ENCODE measurements around the gene PITPNC1.
"Not testable (repeated sequence)": the region's sequence is repeated elsewhere in the genome, so short reads cannot be mapped to it uniquely, and the experiment has no call there.

PITPNC1 gene

GRCh38 chr17:67392111-67392510 is 15.0 kb downstream of the PITPNC1 start:
- in situ Hi-C loops (cut with MboI; ENCODE audit: low sequenced_read_pairs) = no loop called here

- in situ Hi-C loops (cut with MboI; ENCODE audit: low sequenced_read_pairs) = no loop called here
Measured at GRCh38 chr17:67393809-67394397, 16.8 kb downstream of the PITPNC1 start.

- in situ Hi-C loops (cut with MboI; ENCODE audit: low sequenced_read_pairs) = no loop called here
Measured at GRCh38 chr17:67399676-67400075, 22.6 kb downstream of the PITPNC1 start.

DNA sequence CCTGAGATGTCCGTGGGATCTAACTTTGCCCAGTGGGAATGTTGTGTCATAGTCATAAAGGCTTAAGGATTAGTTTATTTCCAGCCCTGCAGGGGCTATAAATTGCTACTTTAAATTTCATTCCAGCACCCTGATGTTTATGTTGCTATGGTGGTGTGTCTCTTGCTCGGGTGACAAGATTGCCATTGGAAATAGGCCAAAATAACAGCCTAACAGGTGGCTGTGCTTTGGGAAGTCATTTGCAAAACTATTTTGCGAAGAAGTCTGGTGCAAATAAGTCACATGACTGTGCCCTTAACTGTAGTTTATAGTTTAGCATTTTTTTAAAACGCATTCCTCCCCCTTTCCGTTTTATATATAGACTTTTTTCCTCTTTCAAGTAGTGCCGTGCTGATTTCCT is 23.1 kb downstream of the PITPNC1 start:
- in situ Hi-C loops (cut with MboI; ENCODE audit: low sequenced_read_pairs) = no loop called here

- in situ Hi-C loops (cut with MboI; ENCODE audit: low sequenced_read_pairs) = no loop called here
Measured at GRCh38 chr17:67401106-67401505, 24.0 kb downstream of the PITPNC1 start.

DNA sequence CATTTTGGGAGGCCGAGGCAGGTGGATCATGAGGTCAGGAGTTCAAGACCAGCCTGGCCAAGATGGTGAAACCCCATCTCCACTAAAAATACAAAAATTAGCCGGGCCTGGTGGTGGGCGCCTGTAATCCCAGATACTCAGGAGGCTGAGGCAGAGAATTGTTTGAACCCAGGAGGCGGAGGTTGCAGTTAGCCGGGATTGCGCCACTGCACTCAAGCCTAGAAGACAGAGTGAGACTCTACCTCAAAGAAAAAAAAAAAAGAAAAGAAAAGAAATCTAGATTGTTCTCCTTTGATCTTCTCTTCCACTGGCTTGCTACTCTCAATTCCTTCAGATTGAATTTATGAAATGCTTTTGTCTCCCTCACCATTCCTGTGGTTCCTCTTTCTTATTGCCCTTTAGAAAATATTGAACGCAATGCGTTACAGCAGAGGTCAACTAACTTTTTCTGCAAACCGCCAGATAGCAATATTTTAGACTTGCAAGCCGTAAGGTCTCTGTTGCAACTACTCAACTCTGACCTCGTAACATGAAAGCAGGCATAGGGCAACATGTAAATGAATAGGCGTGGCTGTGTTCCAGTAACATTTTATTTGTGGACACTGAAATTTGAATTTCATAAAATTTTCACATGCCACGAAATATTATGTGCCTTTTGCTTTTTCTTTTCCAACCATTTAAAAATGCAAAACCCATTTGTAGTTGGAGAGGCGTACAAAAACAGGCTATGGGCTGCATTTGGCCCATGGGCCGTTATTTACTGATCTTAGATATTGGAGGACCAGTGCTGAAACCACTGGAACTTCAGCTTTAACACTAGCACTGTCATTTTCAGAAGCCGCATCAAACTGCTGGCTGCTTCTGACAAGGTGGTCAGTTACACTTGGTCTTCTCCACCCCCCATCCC is 24.8 kb downstream of the PITPNC1 start:
- in situ Hi-C loops (cut with MboI; ENCODE audit: low sequenced_read_pairs) = no loop called here

DNA sequence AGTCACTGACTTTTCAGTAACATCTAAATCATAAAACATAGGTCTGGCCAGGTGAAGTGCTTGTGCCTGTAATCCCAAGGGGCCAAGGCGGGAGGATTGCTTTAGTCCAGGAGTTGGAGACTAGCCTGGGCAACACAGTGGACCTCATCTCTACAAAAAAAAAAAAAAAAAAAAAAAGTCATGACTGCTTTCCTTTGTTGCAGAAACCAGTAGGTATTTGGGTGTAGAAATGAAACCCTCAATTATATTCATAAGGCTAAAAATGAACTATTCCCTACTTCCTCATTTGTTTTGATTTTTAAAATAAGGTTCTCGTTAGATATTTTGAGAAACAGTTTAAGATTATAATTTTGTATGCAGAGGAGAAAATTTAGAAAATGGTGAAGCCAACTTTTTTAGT is 26.0 kb downstream of the PITPNC1 start:
- in situ Hi-C loops (cut with MboI; ENCODE audit: low sequenced_read_pairs) = no loop called here

DNA sequence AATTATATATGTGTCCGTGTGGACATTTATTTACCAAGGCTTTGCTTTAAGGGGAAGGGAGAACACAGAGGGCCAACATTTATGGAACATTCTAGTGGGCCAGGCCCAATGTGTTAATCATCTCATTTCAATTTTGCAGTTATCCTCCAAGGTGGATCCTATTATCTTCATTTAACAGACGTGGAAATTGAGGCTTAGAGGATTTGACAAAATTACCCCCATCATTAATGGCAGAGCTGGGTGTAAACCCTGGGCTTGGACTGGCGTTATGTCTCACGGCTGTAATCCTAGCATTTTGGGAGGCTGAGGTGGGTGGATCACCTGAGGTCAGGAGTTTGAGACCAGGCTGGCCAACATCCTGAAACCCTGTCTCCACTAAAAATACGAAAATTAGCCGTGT is 26.4 kb downstream of the PITPNC1 start:
- in situ Hi-C loops (cut with MboI; ENCODE audit: low sequenced_read_pairs) = no loop called here

DNA sequence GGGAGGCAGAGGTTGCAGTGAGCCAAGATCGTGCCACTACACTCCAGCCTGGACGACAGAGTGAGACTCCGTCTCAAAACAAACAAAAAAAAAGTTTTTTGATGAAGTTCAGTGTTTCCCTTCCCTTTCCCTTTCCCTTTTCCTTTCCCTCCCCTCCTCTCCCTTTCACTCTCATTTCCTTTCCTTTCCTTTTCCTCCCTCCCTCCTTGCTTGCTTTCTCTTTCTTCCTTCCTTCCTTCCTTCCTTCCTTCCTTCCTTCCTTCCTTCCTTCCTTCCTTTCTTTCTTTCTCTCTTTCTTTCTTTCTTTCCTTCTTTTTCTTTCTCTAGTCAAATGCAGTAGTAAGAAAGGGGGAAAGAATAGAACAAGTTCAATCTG is 31.4 kb downstream of the PITPNC1 start:
- in situ Hi-C loops (cut with MboI; ENCODE audit: low sequenced_read_pairs) = not testable (repeated sequence)

DNA sequence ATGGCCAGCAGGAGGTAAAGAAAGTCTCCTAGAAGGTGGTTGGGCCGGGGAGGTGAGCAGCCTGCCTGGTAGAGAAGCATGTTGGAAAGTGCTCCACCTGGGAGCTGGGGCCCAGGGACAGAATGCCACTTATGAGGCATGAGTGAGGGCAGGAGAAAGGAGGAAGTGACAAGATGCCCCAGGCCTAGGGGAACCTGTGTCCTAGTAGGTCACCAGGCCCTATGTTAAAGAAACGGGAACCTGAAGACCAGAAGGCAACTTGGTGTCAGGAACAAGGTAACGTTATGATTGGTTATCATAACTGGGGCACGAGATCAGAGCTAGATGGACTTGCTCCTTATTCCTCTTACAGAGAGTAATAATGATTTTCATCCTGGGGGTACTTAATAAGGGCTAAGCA is 34.3 kb downstream of the PITPNC1 start:
- in situ Hi-C loops (cut with MboI; ENCODE audit: low sequenced_read_pairs) = no loop called here

- in situ Hi-C loops (cut with MboI; ENCODE audit: low sequenced_read_pairs) = no loop called here
Measured at GRCh38 chr17:67412032-67412431, 35.0 kb downstream of the PITPNC1 start.

GRCh38 chr17:67412941-67413340 is 35.9 kb downstream of the PITPNC1 start:
- in situ Hi-C loops (cut with MboI; ENCODE audit: low sequenced_read_pairs) = no loop called here

DNA sequence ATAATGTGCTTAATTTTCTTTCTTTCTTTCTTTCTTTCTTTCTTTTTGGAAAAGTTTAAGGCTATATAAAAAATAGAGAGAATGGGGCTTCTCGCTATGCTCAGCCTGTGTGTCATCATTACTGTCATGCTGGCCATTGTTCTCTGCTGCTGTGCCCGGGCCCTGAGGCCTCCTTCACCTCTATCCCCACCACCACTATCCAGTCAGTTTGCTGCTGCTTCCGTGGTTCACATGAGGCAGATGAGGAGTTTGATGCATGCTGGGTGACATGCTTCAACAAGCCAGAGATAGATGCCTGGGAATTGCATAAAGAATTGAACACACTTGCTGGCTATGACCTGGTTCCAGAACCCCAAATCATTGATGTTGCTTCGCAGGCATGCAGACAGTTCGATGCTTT is 36.3 kb downstream of the PITPNC1 start:
- in situ Hi-C loops (cut with MboI; ENCODE audit: low sequenced_read_pairs) = no loop called here

- in situ Hi-C loops (cut with MboI; ENCODE audit: low sequenced_read_pairs) = no loop called here
Measured at GRCh38 chr17:67414130-67414529, 37.0 kb downstream of the PITPNC1 start.

DNA sequence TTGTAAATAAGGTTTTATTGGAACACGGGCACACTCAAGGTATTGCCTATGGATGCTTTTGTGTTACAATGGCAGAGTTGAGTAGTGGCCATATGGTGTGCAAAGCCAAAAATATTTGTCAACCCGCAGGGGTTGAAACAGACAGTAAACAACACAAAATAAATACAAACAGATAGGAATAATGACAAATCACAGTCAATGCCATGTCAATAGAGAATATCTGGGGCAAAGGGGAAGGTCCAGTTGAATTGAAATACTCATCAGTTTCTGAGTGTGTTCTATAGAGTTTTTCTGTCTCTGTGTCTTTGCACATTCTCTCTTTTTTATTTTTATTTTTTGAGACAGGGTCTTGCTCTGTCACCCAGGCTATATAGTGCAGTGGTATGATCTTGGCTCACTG is 37.5 kb downstream of the PITPNC1 start:
- in situ Hi-C loops (cut with MboI; ENCODE audit: low sequenced_read_pairs) = no loop called here

DNA sequence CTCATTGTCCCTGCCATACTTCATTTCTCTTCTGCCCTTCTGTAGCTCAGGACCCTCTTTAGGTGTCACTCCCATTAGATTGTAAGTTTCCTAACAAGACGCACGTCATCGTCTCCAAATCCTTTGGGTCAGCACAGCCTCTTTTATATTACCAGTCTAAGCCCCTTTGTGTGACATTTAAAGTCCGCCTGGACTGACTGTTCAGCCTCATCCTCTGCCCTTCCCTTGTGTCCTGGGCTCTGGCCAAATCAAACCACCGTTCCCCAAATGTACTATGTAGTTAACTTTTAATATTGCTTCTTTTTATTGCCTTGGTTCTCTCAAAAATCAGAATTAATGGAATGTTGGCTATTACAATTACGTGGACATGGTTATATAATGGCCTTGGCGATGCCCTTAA is 38.2 kb downstream of the PITPNC1 start:
- in situ Hi-C loops (cut with MboI; ENCODE audit: low sequenced_read_pairs) = no loop called here

GRCh38 chr17:67417507-67417906 is 40.4 kb downstream of the PITPNC1 start:
- in situ Hi-C loops (cut with MboI; ENCODE audit: low sequenced_read_pairs) = no loop called here

GRCh38 chr17:67420994-67421393 is 43.9 kb downstream of the PITPNC1 start:
- in situ Hi-C loops (cut with MboI; ENCODE audit: low sequenced_read_pairs) = no loop called here

DNA sequence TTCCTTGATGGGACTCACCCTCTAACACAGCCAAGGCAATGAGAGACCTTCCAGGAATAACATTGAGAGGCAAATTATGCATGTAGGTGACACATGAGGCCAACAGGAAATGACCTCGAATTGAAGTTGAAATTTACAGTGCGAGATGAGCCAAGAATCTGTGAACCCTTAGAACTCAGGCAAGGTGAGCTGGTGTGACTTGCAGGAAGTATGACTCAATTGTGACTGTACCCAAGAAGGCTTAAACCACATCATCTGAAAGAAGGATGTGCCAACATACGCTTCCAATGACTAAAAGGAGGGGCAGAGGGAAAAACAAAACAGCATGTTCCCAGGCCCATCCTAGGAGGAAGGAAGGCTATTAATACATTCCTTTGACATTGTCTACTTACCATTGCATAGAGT is 44.8 kb downstream of the PITPNC1 start:
- in situ Hi-C loops (cut with MboI; ENCODE audit: low sequenced_read_pairs) = no loop called here

GRCh38 chr17:67422296-67422695 is 45.2 kb downstream of the PITPNC1 start:
- in situ Hi-C loops (cut with MboI; ENCODE audit: low sequenced_read_pairs) = not testable (repeated sequence)

DNA sequence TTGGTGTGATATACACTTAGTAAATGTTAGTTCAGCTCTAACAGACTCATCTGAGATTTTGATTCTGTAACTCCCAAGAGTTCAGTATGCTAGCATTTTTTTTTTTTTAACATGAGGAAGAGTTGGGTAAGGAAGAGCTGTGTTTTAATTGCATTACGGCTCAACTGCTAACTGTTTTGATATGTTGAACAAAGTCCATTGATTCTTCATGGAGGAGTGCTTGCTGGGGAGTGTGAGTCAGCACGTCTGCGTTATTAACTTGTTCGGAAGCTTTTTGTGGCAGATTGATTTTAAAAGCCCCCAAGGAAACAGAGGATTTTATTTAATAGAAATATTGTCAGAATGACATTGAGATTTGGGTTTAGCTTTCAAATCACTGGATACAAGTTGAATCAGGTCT is 45.8 kb downstream of the PITPNC1 start:
- in situ Hi-C loops (cut with MboI; ENCODE audit: low sequenced_read_pairs) = no loop called here

- in situ Hi-C loops (cut with MboI; ENCODE audit: low sequenced_read_pairs) = no loop called here
Measured at GRCh38 chr17:67425571-67426160, 48.6 kb downstream of the PITPNC1 start.

Data from HL-60/S4 treated with phorbol 12-myristate 13-acetate at 8.2 ng/mL for 4 days and 3 days (cell line).